GM18505 (cell line): Measurements from ENCODE around the gene NFKBIZ.
"Not testable (repeated sequence)": the region's sequence is repeated elsewhere in the genome, so short reads cannot be mapped to it uniquely, and the experiment has no call there.

Source experiments
- ATAC-seq: cut with Tn5 transposase; IDR thresholded peaks from one replicate; pipeline ENCODE4 v1.9.1; 2021; ENCODE audit not compliant: unreplicated experiment
- POLR2A ChIP-seq: IDR thresholded peaks from 4 replicates; pipeline ENCODE4 v1.6.1; 2011; ENCODE audit warnings: borderline replicate concordance; ENCODE audit not compliant: insufficient read depth, insufficient read length; ENCODE audit errors: extremely low read depth

Gene NFKBIZ

GRCh38 chr3:101886626-101887025, 37.3 kb downstream of the NFKBIZ start:
- TF ChIP-seq POLR2A: no peak
- no peak for ATAC-seq

GRCh38 chr3:101888653-101889052, 39.3 kb downstream of the NFKBIZ start:
- no peak for ATAC-seq
- TF ChIP-seq POLR2A: no peak

DNA sequence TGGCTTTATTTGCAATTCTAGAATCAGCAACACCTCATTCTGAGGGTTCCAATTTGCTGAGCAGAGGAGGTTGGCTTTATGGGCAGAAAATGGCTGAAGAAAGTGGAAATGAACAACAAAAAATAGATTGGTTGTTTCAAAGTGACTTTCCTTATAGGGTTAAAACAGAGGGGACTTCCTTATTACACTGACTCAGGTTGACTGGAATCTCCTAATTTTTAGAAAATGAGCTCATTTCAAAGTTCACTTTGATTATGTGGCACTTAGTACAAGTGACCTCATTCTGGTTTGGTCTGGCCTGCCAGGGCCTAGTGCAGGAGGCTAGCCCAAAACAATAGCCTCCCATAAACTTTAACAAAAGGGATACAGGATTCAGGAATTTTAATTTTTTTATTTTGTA, 41.4 kb downstream of the NFKBIZ start:
- no peak for TF ChIP-seq POLR2A
- ATAC-seq: no peak

- TF ChIP-seq POLR2A: no peak
- ATAC-seq: no peak
These were observed 43.3 kb downstream of the NFKBIZ start for GRCh38 chr3:101892648-101893047.

GRCh38 chr3:101896083-101896757, 46.9 kb downstream of the NFKBIZ start:
- no peak for TF ChIP-seq POLR2A
- no peak for ATAC-seq

DNA sequence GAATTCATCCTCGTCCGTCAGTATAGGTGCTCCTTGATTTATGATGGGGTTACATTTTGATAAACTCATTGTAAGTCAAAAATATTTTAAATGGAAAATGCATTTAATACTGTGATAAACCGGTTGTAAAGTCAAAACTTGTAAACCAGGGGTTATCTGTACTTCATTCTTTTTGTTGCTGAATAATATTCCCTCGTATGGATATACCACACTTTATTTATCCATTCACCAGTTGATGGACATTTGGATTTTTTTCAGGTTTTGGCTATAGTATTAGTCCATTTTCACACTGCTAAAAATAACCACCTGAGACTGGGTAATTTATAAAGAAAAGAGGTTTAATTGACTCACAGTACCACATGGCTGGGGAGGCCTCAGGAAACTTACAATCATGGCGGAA, 47.7 kb downstream of the NFKBIZ start:
- TF ChIP-seq POLR2A: no peak
- ATAC-seq: no peak

- TF ChIP-seq POLR2A: no peak
- no peak for ATAC-seq
These were observed 48.7 kb downstream of the NFKBIZ start for GRCh38 chr3:101898039-101898438.

DNA sequence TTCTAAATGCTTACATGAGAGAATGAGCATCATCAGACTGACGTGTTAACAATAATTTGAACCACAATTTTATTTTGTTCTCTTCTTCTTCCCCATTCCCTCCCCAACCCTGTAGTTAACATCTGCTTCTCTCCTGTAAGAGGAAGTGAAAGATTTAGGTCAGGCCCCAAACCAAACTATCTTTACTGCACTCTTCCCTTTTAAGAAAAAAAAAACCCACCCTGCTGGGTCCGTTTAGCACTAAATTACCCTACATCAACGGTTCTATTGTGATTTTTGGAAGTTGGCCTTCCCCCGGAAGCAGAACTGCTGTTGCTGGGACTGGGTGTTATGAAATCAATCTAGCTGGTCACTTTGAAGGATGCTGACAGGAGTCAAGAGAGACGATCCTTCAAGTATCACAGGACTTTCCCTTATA, 49.4 kb downstream of the NFKBIZ start:
- ATAC-seq: peak; percentile 90

DNA sequence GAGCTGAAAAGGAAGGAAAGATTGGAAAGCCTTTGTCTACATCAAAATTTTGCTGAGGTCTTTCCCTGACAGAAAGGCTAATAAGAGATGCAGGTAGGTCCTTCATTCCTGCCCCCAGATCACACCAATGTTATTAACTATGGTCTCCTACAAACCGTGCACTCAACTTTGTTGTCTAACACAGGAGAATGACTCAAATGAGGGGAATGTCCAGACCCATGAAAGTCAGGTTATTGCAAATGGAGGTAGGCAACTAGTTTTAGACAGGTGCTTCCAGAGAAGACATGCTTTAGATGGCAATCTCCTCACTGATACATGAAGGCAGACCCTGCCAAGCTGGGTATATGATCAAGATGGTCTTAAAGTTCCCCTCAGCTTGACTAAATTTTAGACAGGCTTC, 51.0 kb downstream of the NFKBIZ start:
- ATAC-seq: no peak
- TF ChIP-seq POLR2A: no peak

More for the DNA sequence above, 49.4 kb downstream of the NFKBIZ start:
- TF ChIP-seq POLR2A: no peak

DNA sequence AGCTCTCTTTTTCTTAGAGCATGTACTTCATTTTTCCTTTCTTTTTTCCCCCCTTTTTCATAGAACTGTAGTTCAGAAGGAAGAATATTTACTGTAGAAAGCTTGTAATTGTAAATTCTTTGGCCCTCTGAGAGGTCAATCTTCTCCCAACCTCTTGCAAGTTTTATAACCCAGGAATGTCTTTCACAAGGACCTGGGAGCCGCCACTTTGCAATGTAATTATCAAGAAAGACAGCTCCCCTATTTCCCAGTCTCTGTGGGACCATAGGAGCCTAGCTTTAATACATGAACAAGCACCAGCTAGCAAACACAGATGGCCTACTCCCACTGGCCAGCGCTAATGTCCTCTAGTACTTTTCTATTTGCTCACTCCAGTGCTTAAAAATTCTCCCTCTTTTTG, 51.4 kb downstream of the NFKBIZ start:
- ATAC-seq: no peak
- TF ChIP-seq POLR2A: no peak

DNA sequence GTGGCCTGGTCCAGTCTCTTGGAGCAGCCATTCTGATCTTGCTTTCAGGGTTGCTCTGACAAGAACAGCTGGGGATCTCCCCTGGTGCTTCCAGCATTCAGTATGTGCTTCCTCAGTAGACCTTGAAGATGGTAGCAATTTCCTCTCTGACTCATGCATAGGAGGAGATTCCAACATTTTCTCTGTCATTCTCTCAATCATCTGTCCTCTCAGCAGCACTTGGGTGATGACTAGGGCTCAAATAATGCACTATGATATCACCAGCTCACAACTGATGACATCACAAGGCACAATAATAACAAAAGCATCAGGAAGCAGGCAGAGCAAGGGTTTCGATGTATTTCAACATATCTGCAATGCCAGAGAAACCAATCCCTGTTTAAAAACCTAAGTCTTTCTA, 52.7 kb downstream of the NFKBIZ start:
- TF ChIP-seq POLR2A: no peak

GRCh38 chr3:101903451-101903871, 54.1 kb downstream of the NFKBIZ start:
- TF ChIP-seq POLR2A: no peak
- no peak for ATAC-seq

More for the DNA sequence above, 52.7 kb downstream of the NFKBIZ start:
- peak; percentile 49 for ATAC-seq

- ATAC-seq: not testable (repeated sequence)
These were observed 56.3 kb downstream of the NFKBIZ start for GRCh38 chr3:101905573-101905972.
